GM23338 (cell line): ENCODE data around the gene SLC10A2. TPM values are rescaled to one million over a fixed set of nuclear protein-coding genes. Genes with fewer than 3 reads are reported as not detected.

Experiments used
- ATAC-seq: fragments of 200-7000 bp; cut with Tn5 transposase; 3 replicates; pipeline ENCODE4 v1.9.1; 2020
- DNase-seq: peaks from one replicate; pipeline ENCODE4 v3.0.0-alpha.2; 2015; ENCODE audit warnings: low spot score
- H2AFZ ChIP-seq: fragments of 200-600 bp; sonication (generic); 2 replicates; pipeline ENCODE4 v1.8.0; 2016; ENCODE audit warnings: antibody characterized with exemption, mild to moderate bottlenecking, moderate library complexity
- H3F3A ChIP-seq: fragments of 200-600 bp; sonication (generic); replicated peaks from 2 replicates; pipeline ENCODE4 v1.8.0; 2017; ENCODE audit warnings: antibody characterized with exemption, mixed run types, low read depth
- H3K27ac ChIP-seq: fragments of 200-600 bp; sonication (generic); 2 replicates; pipeline ENCODE4 v1.6.1; 2016; ENCODE audit warnings: low read depth
- H3K27me3 ChIP-seq: fragments of 200-600 bp; sonication (generic); 2 replicates; pipeline ENCODE4 v1.8.0; 2016; ENCODE audit warnings: mild to moderate bottlenecking, mixed run types, moderate library complexity; ENCODE audit not compliant: insufficient read depth
- H3K36me3 ChIP-seq: fragments of 200-600 bp; sonication (generic); 2 replicates; pipeline ENCODE4 v1.8.0; 2016; ENCODE audit warnings: mild to moderate bottlenecking; ENCODE audit not compliant: insufficient read depth
- H3K4me1 ChIP-seq: fragments of 200-600 bp; sonication (generic); 2 replicates; pipeline ENCODE4 v1.8.0; 2016; ENCODE audit warnings: mild to moderate bottlenecking, moderate library complexity; ENCODE audit not compliant: insufficient read depth
- H3K4me2 ChIP-seq: fragments of 200-600 bp; sonication (generic); 2 replicates; pipeline ENCODE4 v1.7.1; 2017; ENCODE audit warnings: mixed run types
- H3K4me3 ChIP-seq: fragments of 200-600 bp; sonication (generic); 2 replicates; pipeline ENCODE4 v1.6.1; 2016; ENCODE audit warnings: mixed run types
- H3K79me2 ChIP-seq: fragments of 200-600 bp; sonication (generic); replicated peaks from 2 replicates; pipeline ENCODE4 v1.8.0; 2017; ENCODE audit warnings: mild to moderate bottlenecking; ENCODE audit not compliant: insufficient read depth
- H3K9me2 ChIP-seq: fragments of 200-600 bp; sonication (generic); 2 replicates; pipeline ENCODE4 v1.8.0; 2017; ENCODE audit not compliant: insufficient read depth
- H4K20me1 ChIP-seq: fragments of 200-600 bp; sonication (generic); replicated peaks from 2 replicates; pipeline ENCODE4 v1.8.0; 2017; ENCODE audit warnings: mild to moderate bottlenecking; ENCODE audit not compliant: insufficient read depth
- H3K27ac Mint-ChIP-seq: 2 replicates; pipeline ENCODE4 v1.8.0; 2020; ENCODE audit warnings: inconsistent platforms, mild to moderate bottlenecking, moderate library complexity, mixed read lengths
- H3K27me3 Mint-ChIP-seq: 3 replicates; pipeline ENCODE4 v1.8.0; 2022; ENCODE audit warnings: low read depth, mild to moderate bottlenecking, moderate library complexity, mixed read lengths, inconsistent platforms; ENCODE audit not compliant: insufficient read depth, poor library complexity
- H3K36me3 Mint-ChIP-seq: 3 replicates; pipeline ENCODE4 v1.8.0; 2021; ENCODE audit warnings: low read depth, mild to moderate bottlenecking, inconsistent platforms, moderate library complexity, mixed read lengths
- H3K4me1 Mint-ChIP-seq: 3 replicates; pipeline ENCODE4 v1.8.0; 2020; ENCODE audit warnings: mild to moderate bottlenecking, inconsistent platforms, mixed read lengths
- H3K4me3 Mint-ChIP-seq: 3 replicates; pipeline ENCODE4 v1.8.0; 2021; ENCODE audit warnings: moderate library complexity, mild to moderate bottlenecking, inconsistent platforms, mixed read lengths
- H3K9me3 Mint-ChIP-seq: 3 replicates; pipeline ENCODE4 v1.8.0; 2020; ENCODE audit warnings: moderate library complexity, mild to moderate bottlenecking, inconsistent platforms, mixed read lengths
- CREB1 ChIP-seq: fragments of 250-450 bp; sonication (Bioruptor Pico); IDR thresholded peaks from 2 replicates; pipeline ENCODE4 v1.5.0; 2020; ENCODE audit warnings: low read depth, mild to moderate bottlenecking, moderate library complexity
- EZH2phosphoT487 ChIP-seq: fragments of 200-600 bp; sonication (generic); IDR thresholded peaks from one replicate; pipeline ENCODE4 v1.8.1; 2018; ENCODE audit warnings: antibody characterized with exemption; ENCODE audit not compliant: unreplicated experiment
- JUNB ChIP-seq: IDR thresholded peaks from one replicate; pipeline ENCODE4 v1.6.1; 2016; ENCODE audit warnings: antibody characterized with exemption; ENCODE audit not compliant: unreplicated experiment
- NANOG ChIP-seq: IDR thresholded peaks from 2 replicates; pipeline ENCODE4 v1.6.1; 2016; ENCODE audit warnings: antibody characterized with exemption, borderline replicate concordance
- POLR2AphosphoS5 ChIP-seq: IDR thresholded peaks from 2 replicates; pipeline ENCODE4 v1.6.1; 2016; ENCODE audit warnings: antibody characterized with exemption, low read depth
- STAT1 ChIP-seq: IDR thresholded peaks from one replicate; pipeline ENCODE4 v1.6.1; 2016; ENCODE audit warnings: antibody characterized with exemption; ENCODE audit not compliant: unreplicated experiment
- polyA plus RNA-seq: library from polyadenylated mRNA; unstranded; fragments of >200 nt; fragmentation: Nextera tagmentation; extraction: Ambion mirVana; gene quantifications from 2 replicates; pipeline ENCODE4 v1.2.1, GENCODE V29; 2016
- total RNA-seq: library from RNA; depleted of rRNA; stranded (reverse); fragments of >200 nt; shearing (Covaris generic); gene quantifications from 2 replicates; pipeline ENCODE4 v1.2.3, GENCODE V29; 2014
- TF ChIP-seq, protein P1 (sequence below): IDR thresholded peaks from one replicate; pipeline ENCODE4 v1.6.1; 2018; ENCODE audit warnings: antibody characterized with exemption; ENCODE audit not compliant: unreplicated experiment
- TF ChIP-seq, protein P2 (sequence below): fragments of 250-450 bp; sonication (Bioruptor Pico); IDR thresholded peaks from 2 replicates; pipeline ENCODE4 v1.5.0; 2020; ENCODE audit warnings: mild to moderate bottlenecking, moderate library complexity
- TF ChIP-seq, protein P3 (sequence below), 2 experiments: fragments of 200-600 bp in 1 of 2; sonication (generic) in 1 of 2; conservative IDR thresholded peaks; 2 replicates each; pipeline versions ENCODE4 v1.5.1 to v1.6.1; 2016 to 2017; ENCODE audit warnings: antibody characterized with exemption in 2 of 2, low read depth in 2 of 2, mild to moderate bottlenecking in 2 of 2, moderate library complexity in 1 of 2

SLC10A2 gene
- total and polyA plus RNA-seq, 2 experiments from 2014 or later: not detected

DNA sequence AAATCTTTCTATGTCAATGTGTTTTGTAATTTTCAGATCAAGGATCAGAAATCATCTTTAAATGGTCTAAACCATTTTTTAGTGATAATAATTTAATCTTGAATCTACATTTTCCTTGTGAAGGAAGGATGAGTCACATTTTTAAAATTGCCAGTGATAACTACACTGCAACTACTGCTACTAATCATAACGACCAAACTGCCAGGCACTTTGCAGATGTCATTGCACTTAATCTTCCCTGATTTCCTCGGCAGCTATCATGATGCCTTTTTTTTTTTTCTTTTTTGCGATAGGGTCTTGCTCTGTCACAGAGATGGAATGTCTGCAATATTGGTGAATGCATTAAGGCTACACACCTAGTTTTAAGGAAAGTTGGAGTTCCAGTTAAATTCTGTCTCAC, 41.4 kb upstream of the SLC10A2 start:
- Mint-ChIP-seq H3K9me3 (peaks cover 16% of the 10 kb centered on the region), H3K36me3 (peaks cover 2% of the 10 kb centered on the region; the same call in 2 of the 3 replicates), H3K4me3 (no peak overlapping the region), H3K27ac (no peak overlapping the region), H3K4me1 (peaks cover 12% of the 10 kb centered on the region), H3K27me3 (peaks cover 6% of the 10 kb centered on the region)
- DNase-seq (no peak), ATAC-seq (no peak)
- no peaks in the 10 kb centered on the region for H3K27me3 ChIP-seq
- H3K36me3 ChIP-seq: no peaks in the 10 kb centered on the region
- H3K27ac ChIP-seq: no peak overlapping the region
- TF ChIP-seq POLR2AphosphoS5: no peak
- no peak for TF ChIP-seq CREB1 (CRISPR knock-in tag)
- TF ChIP-seq NANOG: no peak
- TF ChIP-seq, protein P1, sequence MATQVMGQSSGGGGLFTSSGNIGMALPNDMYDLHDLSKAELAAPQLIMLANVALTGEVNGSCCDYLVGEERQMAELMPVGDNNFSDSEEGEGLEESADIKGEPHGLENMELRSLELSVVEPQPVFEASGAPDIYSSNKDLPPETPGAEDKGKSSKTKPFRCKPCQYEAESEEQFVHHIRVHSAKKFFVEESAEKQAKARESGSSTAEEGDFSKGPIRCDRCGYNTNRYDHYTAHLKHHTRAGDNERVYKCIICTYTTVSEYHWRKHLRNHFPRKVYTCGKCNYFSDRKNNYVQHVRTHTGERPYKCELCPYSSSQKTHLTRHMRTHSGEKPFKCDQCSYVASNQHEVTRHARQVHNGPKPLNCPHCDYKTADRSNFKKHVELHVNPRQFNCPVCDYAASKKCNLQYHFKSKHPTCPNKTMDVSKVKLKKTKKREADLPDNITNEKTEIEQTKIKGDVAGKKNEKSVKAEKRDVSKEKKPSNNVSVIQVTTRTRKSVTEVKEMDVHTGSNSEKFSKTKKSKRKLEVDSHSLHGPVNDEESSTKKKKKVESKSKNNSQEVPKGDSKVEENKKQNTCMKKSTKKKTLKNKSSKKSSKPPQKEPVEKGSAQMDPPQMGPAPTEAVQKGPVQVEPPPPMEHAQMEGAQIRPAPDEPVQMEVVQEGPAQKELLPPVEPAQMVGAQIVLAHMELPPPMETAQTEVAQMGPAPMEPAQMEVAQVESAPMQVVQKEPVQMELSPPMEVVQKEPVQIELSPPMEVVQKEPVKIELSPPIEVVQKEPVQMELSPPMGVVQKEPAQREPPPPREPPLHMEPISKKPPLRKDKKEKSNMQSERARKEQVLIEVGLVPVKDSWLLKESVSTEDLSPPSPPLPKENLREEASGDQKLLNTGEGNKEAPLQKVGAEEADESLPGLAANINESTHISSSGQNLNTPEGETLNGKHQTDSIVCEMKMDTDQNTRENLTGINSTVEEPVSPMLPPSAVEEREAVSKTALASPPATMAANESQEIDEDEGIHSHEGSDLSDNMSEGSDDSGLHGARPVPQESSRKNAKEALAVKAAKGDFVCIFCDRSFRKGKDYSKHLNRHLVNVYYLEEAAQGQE: no peak
- TF ChIP-seq, protein P2, sequence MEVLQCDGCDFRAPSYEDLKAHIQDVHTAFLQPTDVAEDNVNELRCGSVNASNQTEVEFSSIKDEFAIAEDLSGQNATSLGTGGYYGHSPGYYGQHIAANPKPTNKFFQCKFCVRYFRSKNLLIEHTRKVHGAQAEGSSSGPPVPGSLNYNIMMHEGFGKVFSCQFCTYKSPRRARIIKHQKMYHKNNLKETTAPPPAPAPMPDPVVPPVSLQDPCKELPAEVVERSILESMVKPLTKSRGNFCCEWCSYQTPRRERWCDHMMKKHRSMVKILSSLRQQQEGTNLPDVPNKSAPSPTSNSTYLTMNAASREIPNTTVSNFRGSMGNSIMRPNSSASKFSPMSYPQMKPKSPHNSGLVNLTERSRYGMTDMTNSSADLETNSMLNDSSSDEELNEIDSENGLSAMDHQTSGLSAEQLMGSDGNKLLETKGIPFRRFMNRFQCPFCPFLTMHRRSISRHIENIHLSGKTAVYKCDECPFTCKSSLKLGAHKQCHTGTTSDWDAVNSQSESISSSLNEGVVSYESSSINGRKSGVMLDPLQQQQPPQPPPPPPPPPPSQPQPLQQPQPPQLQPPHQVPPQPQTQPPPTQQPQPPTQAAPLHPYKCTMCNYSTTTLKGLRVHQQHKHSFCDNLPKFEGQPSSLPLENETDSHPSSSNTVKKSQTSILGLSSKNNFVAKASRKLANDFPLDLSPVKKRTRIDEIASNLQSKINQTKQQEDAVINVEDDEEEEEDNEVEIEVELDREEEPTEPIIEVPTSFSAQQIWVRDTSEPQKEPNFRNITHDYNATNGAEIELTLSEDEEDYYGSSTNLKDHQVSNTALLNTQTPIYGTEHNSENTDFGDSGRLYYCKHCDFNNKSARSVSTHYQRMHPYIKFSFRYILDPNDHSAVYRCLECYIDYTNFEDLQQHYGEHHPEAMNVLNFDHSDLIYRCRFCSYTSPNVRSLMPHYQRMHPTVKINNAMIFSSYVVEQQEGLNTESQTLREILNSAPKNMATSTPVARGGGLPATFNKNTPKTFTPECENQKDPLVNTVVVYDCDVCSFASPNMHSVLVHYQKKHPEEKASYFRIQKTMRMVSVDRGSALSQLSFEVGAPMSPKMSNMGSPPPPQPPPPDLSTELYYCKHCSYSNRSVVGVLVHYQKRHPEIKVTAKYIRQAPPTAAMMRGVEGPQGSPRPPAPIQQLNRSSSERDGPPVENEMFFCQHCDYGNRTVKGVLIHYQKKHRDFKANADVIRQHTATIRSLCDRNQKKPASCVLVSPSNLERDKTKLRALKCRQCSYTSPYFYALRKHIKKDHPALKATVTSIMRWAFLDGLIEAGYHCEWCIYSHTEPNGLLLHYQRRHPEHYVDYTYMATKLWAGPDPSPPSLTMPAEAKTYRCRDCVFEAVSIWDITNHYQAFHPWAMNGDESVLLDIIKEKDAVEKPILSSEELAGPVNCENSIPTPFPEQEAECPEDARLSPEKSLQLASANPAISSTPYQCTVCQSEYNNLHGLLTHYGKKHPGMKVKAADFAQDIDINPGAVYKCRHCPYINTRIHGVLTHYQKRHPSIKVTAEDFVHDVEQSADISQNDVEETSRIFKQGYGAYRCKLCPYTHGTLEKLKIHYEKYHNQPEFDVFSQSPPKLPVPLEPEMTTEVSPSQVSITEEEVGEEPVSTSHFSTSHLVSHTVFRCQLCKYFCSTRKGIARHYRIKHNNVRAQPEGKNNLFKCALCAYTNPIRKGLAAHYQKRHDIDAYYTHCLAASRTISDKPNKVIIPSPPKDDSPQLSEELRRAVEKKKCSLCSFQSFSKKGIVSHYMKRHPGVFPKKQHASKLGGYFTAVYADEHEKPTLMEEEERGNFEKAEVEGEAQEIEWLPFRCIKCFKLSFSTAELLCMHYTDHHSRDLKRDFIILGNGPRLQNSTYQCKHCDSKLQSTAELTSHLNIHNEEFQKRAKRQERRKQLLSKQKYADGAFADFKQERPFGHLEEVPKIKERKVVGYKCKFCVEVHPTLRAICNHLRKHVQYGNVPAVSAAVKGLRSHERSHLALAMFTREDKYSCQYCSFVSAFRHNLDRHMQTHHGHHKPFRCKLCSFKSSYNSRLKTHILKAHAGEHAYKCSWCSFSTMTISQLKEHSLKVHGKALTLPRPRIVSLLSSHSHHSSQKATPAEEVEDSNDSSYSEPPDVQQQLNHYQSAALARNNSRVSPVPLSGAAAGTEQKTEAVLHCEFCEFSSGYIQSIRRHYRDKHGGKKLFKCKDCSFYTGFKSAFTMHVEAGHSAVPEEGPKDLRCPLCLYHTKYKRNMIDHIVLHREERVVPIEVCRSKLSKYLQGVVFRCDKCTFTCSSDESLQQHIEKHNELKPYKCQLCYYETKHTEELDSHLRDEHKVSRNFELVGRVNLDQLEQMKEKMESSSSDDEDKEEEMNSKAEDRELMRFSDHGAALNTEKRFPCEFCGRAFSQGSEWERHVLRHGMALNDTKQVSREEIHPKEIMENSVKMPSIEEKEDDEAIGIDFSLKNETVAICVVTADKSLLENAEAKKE (CRISPR knock-in tag): no peak
- no peak for TF ChIP-seq JUNB
- TF ChIP-seq STAT1: no peak
- TF ChIP-seq, protein P3, sequence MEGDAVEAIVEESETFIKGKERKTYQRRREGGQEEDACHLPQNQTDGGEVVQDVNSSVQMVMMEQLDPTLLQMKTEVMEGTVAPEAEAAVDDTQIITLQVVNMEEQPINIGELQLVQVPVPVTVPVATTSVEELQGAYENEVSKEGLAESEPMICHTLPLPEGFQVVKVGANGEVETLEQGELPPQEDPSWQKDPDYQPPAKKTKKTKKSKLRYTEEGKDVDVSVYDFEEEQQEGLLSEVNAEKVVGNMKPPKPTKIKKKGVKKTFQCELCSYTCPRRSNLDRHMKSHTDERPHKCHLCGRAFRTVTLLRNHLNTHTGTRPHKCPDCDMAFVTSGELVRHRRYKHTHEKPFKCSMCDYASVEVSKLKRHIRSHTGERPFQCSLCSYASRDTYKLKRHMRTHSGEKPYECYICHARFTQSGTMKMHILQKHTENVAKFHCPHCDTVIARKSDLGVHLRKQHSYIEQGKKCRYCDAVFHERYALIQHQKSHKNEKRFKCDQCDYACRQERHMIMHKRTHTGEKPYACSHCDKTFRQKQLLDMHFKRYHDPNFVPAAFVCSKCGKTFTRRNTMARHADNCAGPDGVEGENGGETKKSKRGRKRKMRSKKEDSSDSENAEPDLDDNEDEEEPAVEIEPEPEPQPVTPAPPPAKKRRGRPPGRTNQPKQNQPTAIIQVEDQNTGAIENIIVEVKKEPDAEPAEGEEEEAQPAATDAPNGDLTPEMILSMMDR (conservative IDR thresholded peaks at IDR 0.05; ENCODE audit: low read depth in 2 of 2): no peak
- no peak for TF ChIP-seq EZH2phosphoT487
- H3K4me2 ChIP-seq: no peak overlapping the region
- no peaks in the 10 kb centered on the region; the same call in 1 of the 2 replicates for H3F3A ChIP-seq
- H3K9me2 ChIP-seq: peaks cover 7% of the 10 kb centered on the region; the same call in 1 of the 2 replicates
- H3K79me2 ChIP-seq: no peaks in the 10 kb centered on the region
- H3K4me3 ChIP-seq: no peak overlapping the region
- peaks cover 5% of the 10 kb centered on the region for H3K4me1 ChIP-seq
- peak overlapping the region; percentile 89; the same call in 1 of the 2 replicates for H2AFZ ChIP-seq
- H4K20me1 ChIP-seq: no peaks in the 10 kb centered on the region
